GM18508 (cell line): ENCODE results near the gene PDE6G.

Experiments used
- ATAC-seq: cut with Tn5 transposase; IDR thresholded peaks from one replicate; pipeline ENCODE4 v1.9.1; 2021; ENCODE audit warnings: moderate number of reproducible peaks; ENCODE audit not compliant: insufficient read depth, unreplicated experiment

The PDE6G gene

GRCh38 chr17:81656118-81656743 lies at the start of gene PDE6G:
Gene PDE6G, minus strand, starts transcription at chr17:81656542. Its CDS starts 3,237 bp downstream, at chr17:81653305.
- no peak for ATAC-seq

GRCh38 chr17:81705518-81706231 lies 49.3 kb upstream of the PDE6G start:
- no peak for ATAC-seq

- ATAC-seq: no peak
Measured at GRCh38 chr17:81703747-81704654, 47.7 kb upstream of the PDE6G start.

GRCh38 chr17:81702934-81703746 lies 46.8 kb upstream of the PDE6G start, which contains the start of gene MRPL12:
Gene MRPL12, plus strand, starts transcription at chr17:81703367. Its CDS starts 135 bp downstream, at chr17:81703502.
- ATAC-seq: no peak

GRCh38 chr17:81701288-81702071 lies 45.1 kb upstream of the PDE6G start:
- ATAC-seq: no peak

GRCh38 chr17:81700353-81701287 lies 44.3 kb upstream of the PDE6G start:
- ATAC-seq: no peak

GRCh38 chr17:81697261-81698044 lies 41.1 kb upstream of the PDE6G start:
- no peak for ATAC-seq

- ATAC-seq: no peak
Measured at GRCh38 chr17:81696218-81696941, 40.0 kb upstream of the PDE6G start.

GRCh38 chr17:81695801-81696200 lies 39.5 kb upstream of the PDE6G start:
- ATAC-seq: no peak

- ATAC-seq: no peak
Measured at GRCh38 chr17:81695211-81695610, 38.9 kb upstream of the PDE6G start.

- no peak for ATAC-seq
Measured at GRCh38 chr17:81694810-81695209, 38.5 kb upstream of the PDE6G start.

- ATAC-seq: no peak
Measured at GRCh38 chr17:81693509-81694210, 37.3 kb upstream of the PDE6G start.

GRCh38 chr17:81691608-81692007 lies 35.3 kb upstream of the PDE6G start:
- no peak for ATAC-seq

- no peak for ATAC-seq
Measured at GRCh38 chr17:81691196-81691595, 34.9 kb upstream of the PDE6G start.

GRCh38 chr17:81690549-81690948 lies 34.2 kb upstream of the PDE6G start:
- ATAC-seq: no peak

- no peak for ATAC-seq
Measured at GRCh38 chr17:81690066-81690465, 33.7 kb upstream of the PDE6G start.
